ENCODE data around the gene CEACAM20. TPM values are rescaled to one million over a fixed set of nuclear protein-coding genes. Genes with fewer than 3 reads are reported as not detected.

CEACAM20 gene
- total RNA-seq, 4 donors from 2014 or later: 0.48 to 0.68 TPM; not detected in 2

GRCh38 chr19:44515907-44516306 is 13.6 kb downstream of the CEACAM20 start:
- in situ Hi-C loops (cut with MboI; ENCODE audit: low pct_ligation_motif_present in 1 of 4, low pct_unique_long_range_greater_than_20kb in 1 of 4, low sequenced_read_pairs in 3 of 4) (no loop called here), intact Hi-C loops (cut with DNase I; ENCODE audit: low total_unique reads) (no loop called here)
- Histone ChIP-seq H3K4me3 (no peak overlapping the region), H3K9me3 (no peaks in the 10 kb centered on the region), H3K27me3 (no peaks in the 10 kb centered on the region), H3K27ac (no peak overlapping the region), H3K4me1 (no peaks in the 10 kb centered on the region), H3K36me3 (no peaks in the 10 kb centered on the region)
- WGBS, 2 donors (ENCODE audit: low coverage in 1 of 2): 86 to 93% methylated on average over 1 of the region's 1 CpG
- no peak for DNase-seq
- TF ChIP-seq CTCF (IDR thresholded peaks at IDR 0.05) (no peak), POLR2A (IDR thresholded peaks at IDR 0.05) (no peak), POLR2AphosphoS5 (IDR thresholded peaks at IDR 0.05) (no peak), EP300 (IDR thresholded peaks at IDR 0.05; ENCODE audit: low read depth) (no peak)

- intact Hi-C loops (cut with DNase I; ENCODE audit: low total_unique reads): no loop called here
- H3K36me3 ChIP-seq: no peaks in the 10 kb centered on the region
- no peak for TF ChIP-seq POLR2A (IDR thresholded peaks at IDR 0.05)
- 83% methylated on average over 3 of the region's 3 CpGs; no CpG with 5 or more reads in 1 of the 2 donors for WGBS, 2 donors (ENCODE audit: low coverage in 1 of 2)
- H3K9me3 ChIP-seq: no peaks in the 10 kb centered on the region
- H3K4me1 ChIP-seq: no peaks in the 10 kb centered on the region
- H3K4me3 ChIP-seq: no peak overlapping the region
- in situ Hi-C loops (cut with MboI; ENCODE audit: low pct_ligation_motif_present in 1 of 4, low pct_unique_long_range_greater_than_20kb in 1 of 4, low sequenced_read_pairs in 3 of 4): no loop called here
- H3K27me3 ChIP-seq: no peaks in the 10 kb centered on the region
- no peak for DNase-seq
- no peak overlapping the region for H3K27ac ChIP-seq
These were observed 14.4 kb downstream of the CEACAM20 start for GRCh38 chr19:44515031-44515430.

GRCh38 chr19:44512326-44513298 is 16.9 kb downstream of the CEACAM20 start:
- Histone ChIP-seq H3K9me3 (no peaks in the 10 kb centered on the region), H3K4me1 (no peaks in the 10 kb centered on the region), H3K27me3 (peaks cover 6% of the 10 kb centered on the region), H3K36me3 (no peaks in the 10 kb centered on the region), H3K27ac (no peak overlapping the region), H3K4me3 (no peak overlapping the region)
- DNase-seq: peak; percentile 14
- 37 to 40% methylated on average over 1 to 12 of the region's 12 CpGs for WGBS, 2 donors (ENCODE audit: low coverage in 1 of 2)
- TF ChIP-seq CTCF (IDR thresholded peaks at IDR 0.05): peak in 1 of 5 experiments; percentile 23
- no peak for TF ChIP-seq EP300 (IDR thresholded peaks at IDR 0.05; ENCODE audit: low read depth)
- no peak for TF ChIP-seq POLR2A (IDR thresholded peaks at IDR 0.05)
- intact Hi-C loops (cut with DNase I; ENCODE audit: low total_unique reads): no loop called here
- in situ Hi-C loops (cut with MboI; ENCODE audit: low pct_ligation_motif_present in 1 of 4, low pct_unique_long_range_greater_than_20kb in 1 of 4, low sequenced_read_pairs in 3 of 4): no loop called here

GRCh38 chr19:44509478-44509877 is 20.0 kb downstream of the CEACAM20 start:
- peaks cover 31% of the 10 kb centered on the region for H3K27me3 ChIP-seq
- H3K4me3 ChIP-seq: no peak overlapping the region
- intact Hi-C loops (cut with DNase I; ENCODE audit: low total_unique reads): no loop called here
- DNase-seq: no peak
- H3K36me3 ChIP-seq: no peaks in the 10 kb centered on the region
- no peaks in the 10 kb centered on the region for H3K9me3 ChIP-seq
- no peak overlapping the region for H3K27ac ChIP-seq
- in situ Hi-C loops (cut with MboI; ENCODE audit: low pct_ligation_motif_present in 1 of 4, low pct_unique_long_range_greater_than_20kb in 1 of 4, low sequenced_read_pairs in 3 of 4): no loop called here
- TF ChIP-seq POLR2AphosphoS5 (IDR thresholded peaks at IDR 0.05): no peak
- no peak for TF ChIP-seq CTCF (IDR thresholded peaks at IDR 0.05)
- TF ChIP-seq POLR2A (IDR thresholded peaks at IDR 0.05): no peak
- TF ChIP-seq EP300 (IDR thresholded peaks at IDR 0.05; ENCODE audit: low read depth): no peak
- no peaks in the 10 kb centered on the region for H3K4me1 ChIP-seq
